BLaER1 treated with 17β-estradiol and CSF1 and Interleukin-3, amounts not matched to agents 10 nM and 100 nM (cell line): ENCODE measurements around the gene OFD1.
"Not testable (repeated sequence)": the region's sequence is repeated elsewhere in the genome, so short reads cannot be mapped to it uniquely, and the experiment has no call there.

ENCODE experiments used
- H3K27ac ChIP-seq, 11 experiments: shearing (Covaris generic); formaldehyde crosslinking; 2 replicates each; pipeline ENCODE4 v1.8.1; 2022
- H3K27me3 ChIP-seq, 11 experiments: shearing (Covaris generic); formaldehyde crosslinking; 2 replicates each; pipeline ENCODE4 v1.8.1; 2022
- H3K36me3 ChIP-seq, 11 experiments: shearing (Covaris generic); formaldehyde crosslinking; 2 replicates each; pipeline ENCODE4 v1.8.1; 2022
- H3K4me1 ChIP-seq, 10 experiments: shearing (Covaris generic); formaldehyde crosslinking; 2 replicates each; pipeline ENCODE4 v1.8.1; 2022
- H3K4me2 ChIP-seq, 11 experiments: shearing (Covaris generic); formaldehyde crosslinking; 2 replicates each; pipeline ENCODE4 v1.8.1; 2022
- H3K4me3 ChIP-seq, 10 experiments: shearing (Covaris generic); formaldehyde crosslinking; 2 replicates each; pipeline ENCODE4 v1.8.1; 2022
- H3K9ac ChIP-seq, 11 experiments: shearing (Covaris generic); formaldehyde crosslinking; 2 replicates each; pipeline ENCODE4 v1.8.1; 2022
- H3K9me3 ChIP-seq, 11 experiments: shearing (Covaris generic); formaldehyde crosslinking; replicated peaks in 1 of 11; 2 replicates each; pipeline ENCODE4 v1.8.1; 2022
- H4K20me1 ChIP-seq, 11 experiments: shearing (Covaris generic); formaldehyde crosslinking; 2 replicates each; pipeline ENCODE4 v1.8.1; 2022
- Cebpa-rat ChIP-seq, 11 experiments: shearing (Covaris generic); IDR thresholded peaks; 2 replicates each; pipeline ENCODE4 v1.8.1; 2022

OFD1 gene

GRCh38 chrX:13716455-13716854 is 18.1 kb upstream of the OFD1 start:
- no peaks in the 10 kb centered on the region for H3K4me1 ChIP-seq
- H3K27me3 ChIP-seq, result peaks cover 0 to 13% (median 3%) of the 10 kb centered on the region in 11 experiments; a peak in 10 of 22 replicates
- no peak for TF ChIP-seq Cebpa-rat (IDR thresholded peaks at IDR 0.05)
- H3K4me3 ChIP-seq, result no peak overlapping the region
- H4K20me1 ChIP-seq, result peaks cover 7 to 45% (median 22%) of the 10 kb centered on the region in 11 experiments; a peak in 16 of 22 replicates
- H3K9ac ChIP-seq, result no peak overlapping the region
- no peak overlapping the region for H3K27ac ChIP-seq
- peaks cover 0 to 11% (median 0%) of the 10 kb centered on the region in 11 experiments; a peak in 4 of 22 replicates for H3K9me3 ChIP-seq
- no peak overlapping the region for H3K4me2 ChIP-seq
- peaks cover 79 to 100% (median 88%) of the 10 kb centered on the region in 11 experiments for H3K36me3 ChIP-seq

DNA sequence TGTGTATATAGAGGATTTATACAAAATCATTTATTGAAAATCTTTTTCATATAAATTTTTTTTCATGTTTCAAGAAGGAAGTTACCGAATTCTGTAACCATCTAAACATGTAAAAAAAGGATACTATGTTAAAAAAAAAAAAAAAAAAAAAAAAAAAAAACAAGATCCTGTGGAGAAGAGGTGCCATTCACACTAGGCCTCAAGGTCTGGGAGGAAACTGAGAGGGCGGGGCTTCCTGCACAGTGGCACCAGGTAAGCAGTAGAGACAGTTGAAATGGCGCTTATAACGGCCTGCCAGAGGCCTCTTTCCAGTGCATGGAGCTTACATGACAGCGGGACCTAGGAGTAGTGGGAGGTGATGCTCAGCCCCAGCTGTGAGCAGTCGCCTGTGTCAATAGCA is 17.6 kb upstream of the OFD1 start:
- H3K9me3 ChIP-seq, result peaks cover 0 to 11% (median 0%) of the 10 kb centered on the region in 11 experiments; a peak in 4 of 22 replicates
- no peak overlapping the region for H3K9ac ChIP-seq
- no peak for TF ChIP-seq Cebpa-rat (IDR thresholded peaks at IDR 0.05)
- H3K4me3 ChIP-seq, result no peak overlapping the region
- no peak overlapping the region for H3K27ac ChIP-seq
- H4K20me1 ChIP-seq, result peaks cover 7 to 42% (median 22%) of the 10 kb centered on the region in 11 experiments; a peak in 17 of 22 replicates
- peaks cover 0 to 12% (median under 1%) of the 10 kb centered on the region in 11 experiments; a peak in 8 of 22 replicates for H3K27me3 ChIP-seq
- no peak overlapping the region for H3K4me2 ChIP-seq
- H3K4me1 ChIP-seq, result peaks cover 0 to 2% (median 0%) of the 10 kb centered on the region in 10 experiments; a peak in 2 of 20 replicates
- H3K36me3 ChIP-seq, result peaks cover 74 to 99% (median 84%) of the 10 kb centered on the region in 11 experiments

DNA sequence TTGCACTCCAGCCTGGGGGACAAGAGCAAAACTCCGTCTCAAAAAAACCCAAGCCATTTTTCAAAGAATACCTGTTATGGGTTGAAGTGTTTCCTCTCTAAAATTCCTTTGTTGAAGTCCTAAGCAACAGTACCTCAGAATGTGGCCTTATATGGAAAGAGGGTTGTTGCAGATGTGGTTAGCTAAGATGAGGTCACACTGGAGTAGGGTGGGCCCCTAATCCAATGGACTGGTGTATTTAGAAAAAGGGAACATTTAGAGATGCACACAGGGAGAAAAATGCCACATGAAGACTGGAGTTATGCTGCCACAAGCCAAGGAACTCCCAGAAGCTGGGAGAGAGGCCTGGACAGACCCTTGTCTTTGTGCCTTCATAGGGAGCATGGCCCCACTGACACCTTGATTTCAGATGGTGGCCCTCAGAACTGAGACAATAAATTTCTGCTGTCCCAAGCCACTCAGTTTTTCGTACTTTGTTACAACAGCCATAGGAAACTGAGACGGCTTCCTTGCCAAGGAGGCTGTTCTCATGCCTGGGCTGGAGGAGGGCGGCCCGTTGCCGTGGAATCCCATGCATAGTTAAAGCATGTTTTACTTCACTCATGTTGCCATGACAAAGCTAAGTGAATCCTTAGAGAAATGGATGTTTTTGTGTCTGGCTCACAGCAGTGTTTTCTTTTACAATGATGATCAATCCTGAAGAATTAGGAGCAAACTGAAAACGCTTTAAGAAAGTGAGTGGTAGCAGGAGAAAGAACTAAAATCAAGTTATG is 16.7 kb upstream of the OFD1 start:
- H3K4me2 ChIP-seq, result no peak overlapping the region
- H3K27ac ChIP-seq, result no peak overlapping the region
- no peak overlapping the region for H3K4me3 ChIP-seq
- peaks cover 0 to 12% (median 3%) of the 10 kb centered on the region in 11 experiments; a peak in 5 of 22 replicates for H3K27me3 ChIP-seq
- H3K9me3 ChIP-seq, result peaks cover 0 to 12% (median 0%) of the 10 kb centered on the region in 11 experiments; a peak in 4 of 22 replicates
- H3K9ac ChIP-seq, result no peak overlapping the region
- peaks cover 4 to 10% (median 7%) of the 10 kb centered on the region in 10 experiments; a peak in 12 of 20 replicates for H3K4me1 ChIP-seq
- H3K36me3 ChIP-seq, result peaks cover 64 to 89% (median 74%) of the 10 kb centered on the region in 11 experiments
- no peak for TF ChIP-seq Cebpa-rat (IDR thresholded peaks at IDR 0.05)
- peaks cover 7 to 45% (median 28%) of the 10 kb centered on the region in 11 experiments; a peak in 20 of 22 replicates for H4K20me1 ChIP-seq

GRCh38 chrX:13719192-13719856 is 15.2 kb upstream of the OFD1 start:
- Histone ChIP-seq H3K4me2 (no peak overlapping the region), H3K4me3 (no peak overlapping the region), H4K20me1 (peaks cover 3 to 56% (median 33%) of the 10 kb centered on the region in 11 experiments; a peak in 19 of 22 replicates), H3K9ac (no peak overlapping the region), H3K36me3 (peaks cover 62 to 88% (median 76%) of the 10 kb centered on the region in 11 experiments), H3K9me3 (peaks cover 0 to 26% (median 10%) of the 10 kb centered on the region in 11 experiments; a peak in 14 of 22 replicates), H3K27me3 (peaks cover 0 to 17% (median 3%) of the 10 kb centered on the region in 11 experiments; a peak in 8 of 22 replicates), H3K4me1 (peaks cover 4 to 15% (median 9%) of the 10 kb centered on the region in 10 experiments; a peak in 12 of 20 replicates), H3K27ac (no peak overlapping the region)
- TF ChIP-seq Cebpa-rat (IDR thresholded peaks at IDR 0.05), result no peak

GRCh38 chrX:13721371-13721770 is 13.2 kb upstream of the OFD1 start:
- no peak overlapping the region for H3K9ac ChIP-seq
- no peak overlapping the region for H3K4me2 ChIP-seq
- no peak overlapping the region for H3K4me3 ChIP-seq
- H3K27me3 ChIP-seq, result peaks cover 0 to 17% (median 3%) of the 10 kb centered on the region in 11 experiments; a peak in 8 of 22 replicates
- H3K4me1 ChIP-seq, result peaks cover 4 to 22% (median 9%) of the 10 kb centered on the region in 10 experiments; a peak in 12 of 20 replicates
- H3K9me3 ChIP-seq, result peaks cover 10 to 36% (median 24%) of the 10 kb centered on the region in 11 experiments; a peak in 18 of 22 replicates
- no peak overlapping the region for H3K27ac ChIP-seq
- peaks cover 43 to 84% (median 66%) of the 10 kb centered on the region in 11 experiments for H3K36me3 ChIP-seq
- H4K20me1 ChIP-seq, result peaks cover 3 to 64% (median 43%) of the 10 kb centered on the region in 11 experiments; a peak in 19 of 22 replicates
- no peak for TF ChIP-seq Cebpa-rat (IDR thresholded peaks at IDR 0.05)

DNA sequence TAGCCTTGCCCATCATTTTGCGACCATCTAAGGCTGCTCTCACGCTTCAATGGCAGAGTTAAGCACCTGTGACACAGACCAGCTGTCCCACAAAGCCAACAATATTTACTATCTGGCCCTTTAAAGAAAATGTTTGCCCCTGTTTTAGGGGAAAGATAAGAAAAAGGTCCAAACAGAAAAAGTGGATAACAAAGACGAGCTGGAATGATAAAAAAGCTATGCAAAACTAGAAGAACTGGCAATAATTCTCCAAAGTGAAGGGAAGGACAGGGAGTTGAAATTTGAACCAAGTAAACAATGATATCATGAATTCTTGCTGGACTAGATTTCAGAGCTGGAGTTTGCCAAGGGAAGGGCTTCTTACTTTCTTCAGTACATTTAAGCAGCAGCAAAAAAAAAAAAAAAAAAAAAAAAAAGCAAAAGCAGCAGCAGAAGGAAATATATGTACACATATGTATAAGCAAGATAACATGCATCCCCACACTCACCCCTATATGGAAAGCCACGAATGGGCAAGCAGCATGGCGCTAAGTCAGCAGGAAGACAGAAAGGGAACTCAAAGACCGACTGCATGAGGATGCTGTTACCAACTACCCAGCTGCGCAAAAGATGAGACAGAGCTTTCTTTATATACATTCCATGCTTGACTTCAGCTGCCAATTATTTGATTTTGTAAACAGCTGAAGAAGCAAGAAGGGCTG is 12.6 kb upstream of the OFD1 start:
- no peak overlapping the region for H3K9ac ChIP-seq
- H3K27me3 ChIP-seq, result peaks cover 0 to 17% (median 3%) of the 10 kb centered on the region in 11 experiments; a peak in 8 of 22 replicates
- no peak overlapping the region for H3K4me3 ChIP-seq
- no peak for TF ChIP-seq Cebpa-rat (IDR thresholded peaks at IDR 0.05)
- H3K9me3 ChIP-seq, result peaks cover 10 to 42% (median 28%) of the 10 kb centered on the region in 11 experiments; a peak in 20 of 22 replicates
- peaks cover 4 to 22% (median 9%) of the 10 kb centered on the region in 10 experiments; a peak in 12 of 20 replicates for H3K4me1 ChIP-seq
- peaks cover 3 to 63% (median 41%) of the 10 kb centered on the region in 11 experiments; a peak in 19 of 22 replicates for H4K20me1 ChIP-seq
- peak overlapping the region in 10 of 11 experiments; percentile 3 to 52 (median 15); a peak in 12 of 22 replicates for H3K4me2 ChIP-seq
- H3K36me3 ChIP-seq, result peaks cover 41 to 78% (median 63%) of the 10 kb centered on the region in 11 experiments
- no peak overlapping the region for H3K27ac ChIP-seq

- Histone ChIP-seq H3K9me3 (peaks cover 17 to 64% (median 52%) of the 10 kb centered on the region in 11 experiments), H3K4me1 (peaks cover 4 to 22% (median 9%) of the 10 kb centered on the region in 10 experiments; a peak in 12 of 20 replicates), H3K27me3 (peaks cover 0 to 17% (median 0%) of the 10 kb centered on the region in 11 experiments; a peak in 5 of 22 replicates), H3K36me3 (peaks cover 12 to 56% (median 41%) of the 10 kb centered on the region in 11 experiments), H3K4me2 (peak overlapping the region in 1 of 11 experiments; percentile 35; a peak in 1 of 22 replicates), H4K20me1 (peaks cover 0 to 40% (median 32%) of the 10 kb centered on the region in 11 experiments; a peak in 18 of 22 replicates)
- H3K27ac ChIP-seq, H3K4me3 ChIP-seq, H3K9ac ChIP-seq: not testable (repeated sequence)
Measured at GRCh38 chrX:13724878-13725277, 9.7 kb upstream of the OFD1 start.

DNA sequence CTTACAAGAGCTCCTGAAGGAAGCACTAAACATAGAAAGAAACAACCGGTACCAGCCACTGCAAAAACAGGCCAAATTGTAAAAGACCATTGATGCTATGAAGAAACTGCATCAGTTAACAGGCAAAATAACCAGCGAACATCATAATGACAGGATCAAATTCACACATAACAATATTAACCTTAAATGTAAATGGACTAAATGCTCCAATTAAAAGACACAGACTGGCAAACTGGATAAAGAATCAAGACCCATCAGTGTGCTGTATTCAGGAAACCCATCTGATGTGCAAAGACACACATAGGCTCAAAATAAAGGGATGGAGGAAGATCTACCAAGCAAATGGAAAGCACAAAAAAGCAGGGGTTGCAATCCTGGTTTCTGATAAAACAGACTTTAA is 8.0 kb upstream of the OFD1 start:
- Histone ChIP-seq H3K36me3 (peaks cover 0 to 42% (median 27%) of the 10 kb centered on the region in 11 experiments; a peak in 18 of 22 replicates), H3K9me3 (peaks cover 23 to 71% (median 59%) of the 10 kb centered on the region in 11 experiments), H4K20me1 (peaks cover 0 to 28% (median 19%) of the 10 kb centered on the region in 11 experiments; a peak in 15 of 22 replicates), H3K4me1 (peaks cover 8 to 28% (median 14%) of the 10 kb centered on the region in 10 experiments; a peak in 18 of 20 replicates)
- H3K27me3 ChIP-seq, H3K9ac ChIP-seq, H3K27ac ChIP-seq, H3K4me2 ChIP-seq, H3K4me3 ChIP-seq: not testable (repeated sequence)

- H3K4me1 ChIP-seq, result peaks cover 28 to 42% (median 33%) of the 10 kb centered on the region in 10 experiments
- H3K4me2 ChIP-seq, H3K9ac ChIP-seq, H4K20me1 ChIP-seq, H3K4me3 ChIP-seq, H3K27ac ChIP-seq: not testable (repeated sequence)
- peaks cover 0 to 28% (median 11%) of the 10 kb centered on the region in 11 experiments; a peak in 13 of 22 replicates for H3K27me3 ChIP-seq
- H3K36me3 ChIP-seq, result peaks cover 0 to 14% (median 4%) of the 10 kb centered on the region in 11 experiments; a peak in 5 of 22 replicates
- H3K9me3 ChIP-seq, result peaks cover 13 to 49% (median 37%) of the 10 kb centered on the region in 11 experiments
Measured at GRCh38 chrX:13730523-13730922, 4.0 kb upstream of the OFD1 start.
